ENCODE results near the gene RMND5B.
"Not testable (repeated sequence)": the region's sequence is repeated elsewhere in the genome, so short reads cannot be mapped to it uniquely, and the experiment has no call there.

The RMND5B gene

DNA sequence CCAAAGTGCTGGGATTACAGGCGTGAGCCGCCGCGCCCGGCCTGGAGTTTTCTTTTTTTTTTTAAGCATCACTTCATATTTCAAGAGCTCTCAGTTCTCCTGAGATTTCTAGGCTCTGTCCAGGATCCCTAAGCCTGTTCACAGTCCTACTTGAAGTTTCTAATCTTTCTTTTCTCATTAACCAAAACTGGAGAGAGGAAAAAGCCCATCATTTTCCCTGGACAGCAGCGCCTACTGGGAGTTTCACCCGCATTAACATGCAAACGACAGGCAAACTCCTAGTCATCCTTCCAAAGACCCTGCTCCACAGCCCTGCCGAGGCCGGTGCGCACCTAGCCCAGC, 609 bp upstream of the RMND5B start:
- not testable (repeated sequence) for DNase-seq (ENCODE audit: low read depth, low spot score)

- DNase-seq (ENCODE audit: low read depth, low spot score), result no peak
Observed at GRCh38 chr5:178131446-178131996, 707 bp downstream of the RMND5B start.

DNA sequence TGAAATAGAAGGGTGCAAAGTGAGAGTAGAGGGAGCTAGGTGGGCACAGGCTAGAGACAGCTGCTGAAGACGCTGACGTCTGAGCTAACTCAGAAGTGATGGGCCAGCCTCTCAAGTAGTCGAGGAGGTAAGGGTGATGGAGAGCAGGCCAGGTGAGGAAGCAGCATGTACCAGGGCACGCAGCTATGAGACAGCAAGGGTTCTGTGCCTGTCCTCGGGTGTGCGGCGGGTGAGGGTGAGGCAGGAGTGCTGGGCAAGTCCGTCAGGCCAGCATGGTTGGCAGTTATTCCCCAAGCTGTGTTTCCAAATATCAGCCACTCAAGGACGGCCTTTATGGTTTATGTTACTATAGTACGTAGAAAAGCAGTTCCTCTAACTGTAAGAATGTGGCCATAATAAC, 6.2 kb downstream of the RMND5B start:
- DNase-seq (ENCODE audit: low read depth, low spot score), result no peak

DNA sequence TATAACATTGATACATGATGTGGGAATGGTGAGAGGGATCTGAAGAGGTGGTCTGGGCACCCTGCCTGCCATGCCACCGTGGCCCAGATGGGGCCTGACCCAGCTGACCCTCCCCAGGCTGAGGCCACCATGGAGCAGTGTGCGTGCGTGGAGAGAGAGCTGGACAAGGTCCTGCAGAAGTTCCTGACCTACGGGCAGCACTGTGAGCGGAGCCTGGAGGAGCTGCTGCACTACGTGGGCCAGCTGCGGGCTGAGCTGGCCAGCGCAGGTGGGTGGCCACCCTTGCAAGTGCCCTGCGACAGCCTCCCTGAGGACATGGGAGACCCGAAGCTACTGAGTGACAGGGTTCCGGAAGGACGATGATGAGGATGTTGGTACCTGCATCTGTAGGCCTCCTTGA, 7.2 kb downstream of the RMND5B start:
- DNase-seq (ENCODE audit: low read depth, low spot score), result no peak

- no peak for DNase-seq (ENCODE audit: low read depth, low spot score)
Observed at GRCh38 chr5:178141550-178141949, 10.7 kb downstream of the RMND5B start.

DNA sequence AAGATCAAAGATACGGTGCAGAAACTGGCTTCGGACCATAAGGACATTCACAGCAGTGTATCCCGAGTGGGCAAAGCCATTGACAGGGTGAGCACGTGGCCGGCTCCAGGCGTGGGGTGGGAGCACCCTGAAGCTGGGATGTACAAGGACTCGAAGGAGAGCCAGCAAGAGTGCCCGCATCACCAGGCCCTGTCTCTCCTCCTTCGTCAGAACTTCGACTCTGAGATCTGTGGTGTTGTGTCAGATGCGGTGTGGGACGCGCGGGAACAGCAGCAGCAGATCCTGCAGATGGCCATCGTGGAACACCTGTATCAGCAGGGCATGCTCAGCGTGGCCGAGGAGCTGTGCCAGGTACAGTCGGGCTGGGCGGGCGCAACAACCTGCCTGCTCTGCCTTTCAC, 11.8 kb downstream of the RMND5B start:
- no peak for DNase-seq (ENCODE audit: low read depth, low spot score)

DNA sequence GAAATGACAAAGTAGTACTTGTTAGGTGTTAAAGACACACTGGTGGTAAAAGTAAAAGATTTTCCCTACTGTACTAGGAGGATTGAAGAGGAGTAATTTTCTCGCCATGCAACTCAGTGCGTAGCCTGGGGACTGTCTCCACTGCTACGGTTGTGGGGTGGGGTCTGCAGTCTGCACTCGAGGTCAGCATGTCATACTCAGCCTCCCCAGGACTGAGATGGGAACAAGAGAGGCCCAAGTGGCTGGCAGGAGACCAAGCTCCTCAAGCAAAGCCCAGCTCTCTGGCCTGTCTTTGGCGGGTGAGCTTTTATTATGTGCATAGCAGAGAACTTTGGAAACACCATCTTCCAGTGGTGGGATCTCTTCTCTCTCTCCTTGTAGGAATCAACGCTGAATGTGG, 12.4 kb downstream of the RMND5B start:
- DNase-seq (ENCODE audit: low read depth, low spot score), result no peak

DNA sequence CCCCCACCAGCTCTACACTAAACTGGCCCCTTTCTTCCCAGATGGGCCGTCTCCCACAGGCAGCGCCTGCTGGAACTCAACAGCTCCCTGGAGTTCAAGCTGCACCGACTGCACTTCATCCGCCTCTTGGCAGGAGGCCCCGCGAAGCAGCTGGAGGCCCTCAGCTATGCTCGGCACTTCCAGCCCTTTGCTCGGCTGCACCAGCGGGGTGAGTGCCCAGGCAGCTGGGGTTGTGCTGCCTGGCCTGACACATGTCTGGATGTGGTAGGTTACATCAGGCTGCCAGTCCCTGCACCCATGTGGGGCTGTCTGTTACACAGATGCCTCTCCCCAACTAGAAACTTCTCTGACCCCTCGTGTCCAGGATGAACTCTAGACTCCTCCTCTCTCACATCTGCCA, 13.1 kb downstream of the RMND5B start:
- DNase-seq (ENCODE audit: low read depth, low spot score), result no peak

- DNase-seq (ENCODE audit: low read depth, low spot score), result no peak
Observed at GRCh38 chr5:178145965-178146820, 15.4 kb downstream of the RMND5B start.

DNA sequence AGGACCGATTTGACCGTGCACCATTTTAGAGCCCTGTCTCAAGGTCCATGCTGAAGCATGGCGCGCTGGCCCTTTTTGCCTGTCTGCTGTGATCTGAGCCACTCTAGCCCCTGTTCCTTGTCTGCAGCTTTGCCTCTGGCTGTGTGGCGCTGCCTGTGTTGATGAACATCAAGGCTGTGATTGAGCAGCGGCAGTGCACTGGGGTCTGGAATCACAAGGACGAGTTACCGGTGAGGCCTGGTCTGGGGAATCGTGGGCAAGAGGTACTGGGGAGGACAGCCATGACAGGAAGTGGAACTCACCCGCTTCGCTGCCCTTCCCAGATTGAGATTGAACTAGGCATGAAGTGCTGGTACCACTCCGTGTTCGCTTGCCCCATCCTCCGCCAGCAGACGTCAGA, 16.6 kb downstream of the RMND5B start:
- no peak for DNase-seq (ENCODE audit: low read depth, low spot score)

- DNase-seq (ENCODE audit: low read depth, low spot score), result no peak
Observed at GRCh38 chr5:178149199-178149932, 18.6 kb downstream of the RMND5B start.

DNA sequence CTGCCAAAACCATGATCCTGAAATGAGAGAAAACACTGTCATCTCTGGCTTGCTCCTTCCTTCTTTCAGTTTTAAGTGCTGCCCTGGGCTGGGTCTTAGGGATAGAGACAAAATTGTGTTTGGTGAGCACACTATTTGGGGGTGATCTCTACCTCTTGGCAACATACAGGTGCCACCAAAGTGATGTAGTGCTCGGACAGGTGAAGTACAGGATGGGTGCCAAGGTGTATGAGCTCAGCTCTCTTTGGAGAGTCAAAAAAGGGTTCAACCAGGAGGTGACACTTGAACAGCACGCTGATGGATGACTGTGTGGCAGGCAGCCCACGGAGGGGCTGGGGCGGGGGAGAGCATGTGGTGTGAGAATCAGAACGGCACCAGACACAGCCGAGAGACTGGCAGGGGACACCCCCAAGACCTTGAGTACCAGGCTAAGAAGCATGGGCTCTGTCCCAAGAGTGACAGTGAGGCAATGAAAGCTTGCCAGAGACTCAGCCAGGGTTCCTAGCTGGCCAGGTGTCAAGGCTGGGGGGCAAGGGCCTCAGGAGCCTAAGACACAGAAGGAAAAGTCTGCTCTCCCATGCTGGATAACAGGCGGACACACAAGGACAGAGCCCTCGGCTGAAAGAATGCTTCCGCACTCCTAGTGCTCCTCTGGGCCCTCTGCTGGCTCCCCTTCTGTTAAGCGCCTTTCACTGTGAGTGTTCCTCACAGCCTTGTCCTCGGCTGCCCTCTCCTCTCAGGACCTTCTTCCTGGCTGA, 20.3 kb downstream of the RMND5B start:
- no peak for DNase-seq (ENCODE audit: low read depth, low spot score)

- no peak for DNase-seq (ENCODE audit: low read depth, low spot score)
Observed at GRCh38 chr5:178152491-178153444, 22.0 kb downstream of the RMND5B start.

GRCh38 chr5:178153530-178154340, 22.9 kb downstream of the RMND5B start, which contains the start of gene NHP2:
TSS of gene NHP2 (minus strand) at chr5:178153885. CDS start at chr5:178153817, 68 bp downstream.
- DNase-seq (ENCODE audit: low read depth, low spot score), result peak; percentile 97

GRCh38 chr5:178155065-178155464, 24.3 kb downstream of the RMND5B start:
- no peak for DNase-seq (ENCODE audit: low read depth, low spot score)

DNA sequence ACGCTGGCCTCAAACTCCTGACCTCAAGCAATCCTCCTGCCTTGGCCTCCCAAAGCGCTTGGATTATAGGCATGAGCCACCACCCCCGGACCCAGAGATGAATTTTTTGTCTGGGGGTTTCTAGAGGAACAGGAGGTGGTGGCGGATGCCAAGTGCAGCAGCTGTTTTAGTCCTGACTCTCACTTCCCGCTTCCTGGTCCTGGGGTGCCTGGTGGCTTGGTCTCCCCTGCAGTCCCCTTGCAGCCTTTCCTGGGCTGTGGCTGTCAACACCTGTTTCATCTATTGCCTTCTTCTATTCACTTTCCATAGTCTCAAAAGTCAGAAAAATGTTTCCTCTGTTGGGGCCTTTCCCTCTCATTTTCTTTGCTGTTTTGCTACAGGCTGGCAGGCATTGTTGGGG, 29.4 kb downstream of the RMND5B start:
- DNase-seq (ENCODE audit: low read depth, low spot score), result no peak

GRCh38 chr5:178162481-178162880, 31.7 kb downstream of the RMND5B start:
- no peak for DNase-seq (ENCODE audit: low read depth, low spot score)

DNA sequence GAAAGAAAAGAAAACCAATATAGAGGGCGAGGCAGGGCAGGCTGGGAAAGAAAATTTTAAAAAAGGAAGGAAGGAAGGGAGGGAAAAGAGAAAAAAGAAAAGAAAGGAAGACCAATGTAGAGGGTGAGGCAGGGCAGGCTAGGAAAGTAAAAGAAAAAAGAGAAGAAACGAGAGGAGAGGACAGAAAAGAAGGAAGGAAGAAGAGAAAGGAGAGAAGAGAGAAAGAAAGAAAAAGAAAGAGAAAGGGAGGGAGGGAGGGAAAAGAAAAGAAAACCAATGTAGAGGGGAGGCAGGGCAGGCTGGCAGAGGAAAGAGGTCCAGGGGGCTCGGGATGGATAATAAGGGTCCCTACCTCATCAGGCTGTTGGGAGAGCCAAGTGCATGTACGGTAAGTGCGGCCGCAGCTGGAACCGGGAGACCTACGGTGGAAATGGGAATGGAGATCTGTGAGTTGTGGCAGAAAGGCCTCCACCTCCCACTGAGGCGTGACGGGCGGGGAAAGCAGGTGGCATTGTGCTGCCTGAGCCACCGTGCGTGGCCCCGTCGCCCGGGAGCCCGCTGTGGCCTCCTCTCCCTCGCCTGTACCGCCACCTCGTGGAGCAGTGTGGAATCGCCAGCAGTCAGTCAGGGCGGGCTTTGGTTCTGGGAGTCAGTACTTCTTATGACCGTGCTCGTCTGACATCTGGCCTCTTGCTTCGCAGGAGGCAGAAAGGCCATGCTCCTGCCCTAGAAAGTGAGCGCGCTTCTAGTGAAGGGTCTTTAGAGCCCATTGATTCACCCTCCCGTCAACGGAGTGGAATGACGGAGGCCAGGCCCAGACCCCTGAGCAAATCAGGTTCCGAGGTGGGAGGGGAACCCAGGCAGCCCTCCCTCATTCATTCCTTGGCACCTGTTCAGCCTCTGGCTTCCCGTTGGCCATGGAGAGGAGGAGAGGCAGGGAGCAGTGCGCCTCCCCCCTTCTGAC, 33.2 kb downstream of the RMND5B start:
- no peak for DNase-seq (ENCODE audit: low read depth, low spot score)

GRCh38 chr5:178165581-178165980, 34.8 kb downstream of the RMND5B start:
- DNase-seq (ENCODE audit: low read depth, low spot score), result no peak
